Measurements from ENCODE around the gene TMEM217. TPM values are rescaled to one million over a fixed set of nuclear protein-coding genes. Genes with fewer than 3 reads are reported as not detected.
"Not testable (repeated sequence)": the region's sequence is repeated elsewhere in the genome, so short reads cannot be mapped to it uniquely, and the experiment has no call there.

TMEM217 gene
- total RNA-seq, 1 experiment from 2014 or later: 2.4 TPM

DNA sequence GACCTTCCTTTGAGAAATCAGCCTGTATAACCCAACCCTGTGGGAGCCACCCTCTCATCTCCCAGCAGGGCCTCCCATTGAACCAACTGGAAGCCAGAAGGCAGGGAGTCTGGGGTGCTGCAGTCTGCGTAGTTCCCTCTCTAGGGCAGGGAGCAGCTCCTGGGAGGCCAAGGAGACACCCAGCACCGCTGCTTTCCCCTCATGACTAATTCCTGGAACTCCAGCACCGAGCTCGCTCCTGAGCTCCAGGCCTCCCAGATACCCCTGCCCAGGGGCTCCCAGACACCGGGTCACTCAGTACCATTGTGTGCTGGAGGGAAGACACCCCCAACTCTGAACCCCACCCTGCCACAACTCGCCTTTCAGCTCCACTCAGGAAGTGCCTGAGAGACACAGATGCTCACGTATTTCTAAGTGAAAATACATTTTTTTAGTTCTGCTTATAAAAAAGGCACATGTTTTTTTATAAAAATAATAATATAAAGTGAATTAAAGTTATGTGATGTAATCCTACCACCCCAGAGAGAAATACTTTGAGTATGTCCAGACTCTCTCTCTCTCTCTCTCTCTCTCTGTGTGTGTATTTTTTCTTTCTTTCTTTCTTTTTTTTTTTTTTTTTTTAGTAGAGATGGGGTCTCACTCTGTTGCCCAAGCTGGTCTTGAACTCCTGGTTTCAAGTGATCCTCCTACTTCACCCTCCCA lies 70.5 kb downstream of the TMEM217 start:
- POLR2A ChIA-PET (ENCODE audit: unreplicated experiment): no interaction called here

DNA sequence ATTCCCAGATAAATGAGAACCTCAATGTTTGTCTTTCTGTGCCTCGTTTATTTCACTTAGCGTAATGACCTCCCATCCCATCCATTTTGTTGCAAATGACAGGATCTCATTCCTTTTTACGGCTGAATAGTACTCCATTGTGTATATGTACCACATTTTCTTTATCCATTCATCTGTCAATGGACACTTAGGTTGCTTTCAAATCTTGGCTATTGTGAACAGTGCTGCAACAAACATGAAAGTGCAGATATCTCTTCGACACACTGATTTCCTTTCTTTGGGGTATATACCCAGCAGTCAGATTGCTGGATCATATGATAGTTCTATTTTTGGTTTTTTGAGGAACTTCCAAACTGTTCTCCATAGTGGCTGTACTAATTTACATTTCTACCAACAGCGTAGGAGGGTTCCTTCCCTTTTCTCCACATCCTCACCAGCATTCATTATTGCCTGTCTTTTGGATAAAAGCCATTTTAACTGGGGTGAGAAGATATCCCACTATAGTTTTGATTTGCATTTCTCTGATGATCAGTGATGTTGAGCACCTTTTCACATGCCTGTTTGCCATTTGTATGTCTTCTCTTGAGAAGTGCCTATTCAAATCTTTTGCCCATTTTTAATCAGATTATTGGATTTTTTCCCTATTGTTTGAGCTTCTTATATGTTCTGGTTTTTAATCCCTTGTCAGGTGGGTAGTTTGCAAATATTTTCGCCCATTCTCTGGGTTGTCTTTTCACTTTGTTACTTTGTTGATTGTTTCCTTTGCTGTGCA lies 71.8 kb downstream of the TMEM217 start:
- DNase-seq; intact Hi-C loops (cut with micrococcal nuclease); H3K4me3 ChIP-seq (ENCODE audit: low read length); H3F3A ChIP-seq (ENCODE audit: low read length, unreplicated experiment); H3K9me2 ChIP-seq (replicated peaks; ENCODE audit: low read length); POLR2A ChIA-PET (ENCODE audit: unreplicated experiment); H3K27me3 ChIP-seq (ENCODE audit: low read length); H3K79me2 ChIP-seq (ENCODE audit: low read length); ATAC-seq; H4K20me1 ChIP-seq (ENCODE audit: low read length); H3K36me3 ChIP-seq (ENCODE audit: low read depth, low read length); BruUV-seq (replicated peaks); CTCF ChIA-PET; H3K4me1 ChIP-seq (ENCODE audit: insufficient read depth, low read length); H2AFZ ChIP-seq (ENCODE audit: low read length); H3K9me3 ChIP-seq (ENCODE audit: low read length); H3K27ac ChIP-seq (ENCODE audit: low read length); H3K4me2 ChIP-seq (ENCODE audit: low read length); H3K9ac ChIP-seq (ENCODE audit: low read length): not testable (repeated sequence)

More for the DNA sequence above, 70.5 kb downstream of the TMEM217 start:
- no peaks in the 10 kb centered on the region for H3F3A ChIP-seq (ENCODE audit: low read length, unreplicated experiment)
- no peaks in the 10 kb centered on the region for H3K27me3 ChIP-seq (ENCODE audit: low read length)
- H3K27ac ChIP-seq (ENCODE audit: low read length): no peak overlapping the region
- H3K4me3 ChIP-seq (ENCODE audit: low read length): no peak overlapping the region
- H2AFZ ChIP-seq (ENCODE audit: low read length): no peak overlapping the region
- no peaks in the 10 kb centered on the region for H3K36me3 ChIP-seq (ENCODE audit: low read depth, low read length)
- ATAC-seq (no peak), DNase-seq (no peak)
- no peak overlapping the region for H3K9ac ChIP-seq (ENCODE audit: low read length)
- CTCF ChIA-PET: no interaction called here
- H3K4me2 ChIP-seq (ENCODE audit: low read length): no peak overlapping the region
- H4K20me1 ChIP-seq (ENCODE audit: low read length): no peaks in the 10 kb centered on the region
- intact Hi-C loops (cut with micrococcal nuclease): no loop called here
- no TSS peak for BruUV-seq (replicated peaks)
- H3K9me2 ChIP-seq (replicated peaks; ENCODE audit: low read length): no peaks in the 10 kb centered on the region
- no peaks in the 10 kb centered on the region for H3K9me3 ChIP-seq (ENCODE audit: low read length)
- H3K79me2 ChIP-seq (ENCODE audit: low read length): no peaks in the 10 kb centered on the region
- no peak for TF ChIP-seq EZH2phosphoT487 (IDR thresholded peaks at IDR 0.05; ENCODE audit: borderline replicate concordance, low read length)
- no peaks in the 10 kb centered on the region for H3K4me1 ChIP-seq (ENCODE audit: insufficient read depth, low read length)

- no peaks in the 10 kb centered on the region for H3K36me3 ChIP-seq (ENCODE audit: low read depth, low read length)
- H3K4me2 ChIP-seq (ENCODE audit: low read length): no peak overlapping the region
- H3K4me3 ChIP-seq (ENCODE audit: low read length): no peak overlapping the region
- H3K27me3 ChIP-seq (ENCODE audit: low read length): no peaks in the 10 kb centered on the region
- no TSS peak for BruUV-seq (replicated peaks)
- ATAC-seq: no peak
- intact Hi-C loops (cut with micrococcal nuclease): no loop called here
- H3K9me2 ChIP-seq (replicated peaks; ENCODE audit: low read length): no peaks in the 10 kb centered on the region
- DNase-seq: no peak
- no peak overlapping the region for H3K27ac ChIP-seq (ENCODE audit: low read length)
- no peak overlapping the region for H3K9ac ChIP-seq (ENCODE audit: low read length)
- no peaks in the 10 kb centered on the region for H4K20me1 ChIP-seq (ENCODE audit: low read length)
- ChIA-PET POLR2A (ENCODE audit: unreplicated experiment) (no interaction called here), CTCF (no interaction called here)
- H3K4me1 ChIP-seq (ENCODE audit: insufficient read depth, low read length): no peaks in the 10 kb centered on the region
- no peaks in the 10 kb centered on the region for H3K79me2 ChIP-seq (ENCODE audit: low read length)
- H3F3A ChIP-seq (ENCODE audit: low read length, unreplicated experiment): no peaks in the 10 kb centered on the region
- no peak for TF ChIP-seq EZH2 (IDR thresholded peaks at IDR 0.05; ENCODE audit: low read length, unreplicated experiment)
- TF ChIP-seq, protein P1, sequence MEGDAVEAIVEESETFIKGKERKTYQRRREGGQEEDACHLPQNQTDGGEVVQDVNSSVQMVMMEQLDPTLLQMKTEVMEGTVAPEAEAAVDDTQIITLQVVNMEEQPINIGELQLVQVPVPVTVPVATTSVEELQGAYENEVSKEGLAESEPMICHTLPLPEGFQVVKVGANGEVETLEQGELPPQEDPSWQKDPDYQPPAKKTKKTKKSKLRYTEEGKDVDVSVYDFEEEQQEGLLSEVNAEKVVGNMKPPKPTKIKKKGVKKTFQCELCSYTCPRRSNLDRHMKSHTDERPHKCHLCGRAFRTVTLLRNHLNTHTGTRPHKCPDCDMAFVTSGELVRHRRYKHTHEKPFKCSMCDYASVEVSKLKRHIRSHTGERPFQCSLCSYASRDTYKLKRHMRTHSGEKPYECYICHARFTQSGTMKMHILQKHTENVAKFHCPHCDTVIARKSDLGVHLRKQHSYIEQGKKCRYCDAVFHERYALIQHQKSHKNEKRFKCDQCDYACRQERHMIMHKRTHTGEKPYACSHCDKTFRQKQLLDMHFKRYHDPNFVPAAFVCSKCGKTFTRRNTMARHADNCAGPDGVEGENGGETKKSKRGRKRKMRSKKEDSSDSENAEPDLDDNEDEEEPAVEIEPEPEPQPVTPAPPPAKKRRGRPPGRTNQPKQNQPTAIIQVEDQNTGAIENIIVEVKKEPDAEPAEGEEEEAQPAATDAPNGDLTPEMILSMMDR (conservative IDR thresholded peaks at IDR 0.05; ENCODE audit: low read depth, low read length): no peak
- TF ChIP-seq EZH2phosphoT487 (IDR thresholded peaks at IDR 0.05; ENCODE audit: borderline replicate concordance, low read length): no peak
- no peak overlapping the region for H2AFZ ChIP-seq (ENCODE audit: low read length)
- H3K9me3 ChIP-seq (ENCODE audit: low read length): no peaks in the 10 kb centered on the region
Observed at GRCh38 chr6:37182736-37183590, 75.0 kb downstream of the TMEM217 start.

DNA sequence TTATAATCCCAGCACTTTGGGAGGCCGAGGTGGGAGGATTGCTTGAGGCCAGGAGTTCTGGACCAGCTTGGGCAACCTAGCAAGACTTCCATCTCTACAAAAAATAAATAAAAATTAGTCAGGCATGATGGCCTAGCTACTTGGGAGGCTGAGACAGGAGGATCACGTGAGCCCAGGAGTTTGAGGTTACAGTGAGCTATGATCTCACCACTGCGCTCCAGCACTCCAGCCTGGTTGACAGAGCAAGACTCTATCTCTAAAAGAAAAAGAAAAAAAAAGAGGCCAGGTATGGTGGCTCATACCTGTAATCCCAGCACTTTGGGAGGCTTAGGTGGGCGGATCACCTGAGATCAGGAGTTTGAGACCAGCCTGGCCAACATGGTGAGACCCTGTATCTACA lies 77.3 kb downstream of the TMEM217 start:
- intact Hi-C loops (cut with micrococcal nuclease); H2AFZ ChIP-seq (ENCODE audit: low read length); H3K9me3 ChIP-seq (ENCODE audit: low read length); H3K79me2 ChIP-seq (ENCODE audit: low read length); H3K4me2 ChIP-seq (ENCODE audit: low read length); H3K27me3 ChIP-seq (ENCODE audit: low read length); H3K4me3 ChIP-seq (ENCODE audit: low read length); H3K9ac ChIP-seq (ENCODE audit: low read length); H4K20me1 ChIP-seq (ENCODE audit: low read length); H3K36me3 ChIP-seq (ENCODE audit: low read depth, low read length); H3F3A ChIP-seq (ENCODE audit: low read length, unreplicated experiment); H3K9me2 ChIP-seq (replicated peaks; ENCODE audit: low read length); CTCF ChIA-PET; POLR2A ChIA-PET (ENCODE audit: unreplicated experiment); ATAC-seq; H3K4me1 ChIP-seq (ENCODE audit: insufficient read depth, low read length); DNase-seq; BruUV-seq (replicated peaks); H3K27ac ChIP-seq (ENCODE audit: low read length): not testable (repeated sequence)
